ENCODE measurements around the gene CEMIP.

Gene CEMIP

DNA sequence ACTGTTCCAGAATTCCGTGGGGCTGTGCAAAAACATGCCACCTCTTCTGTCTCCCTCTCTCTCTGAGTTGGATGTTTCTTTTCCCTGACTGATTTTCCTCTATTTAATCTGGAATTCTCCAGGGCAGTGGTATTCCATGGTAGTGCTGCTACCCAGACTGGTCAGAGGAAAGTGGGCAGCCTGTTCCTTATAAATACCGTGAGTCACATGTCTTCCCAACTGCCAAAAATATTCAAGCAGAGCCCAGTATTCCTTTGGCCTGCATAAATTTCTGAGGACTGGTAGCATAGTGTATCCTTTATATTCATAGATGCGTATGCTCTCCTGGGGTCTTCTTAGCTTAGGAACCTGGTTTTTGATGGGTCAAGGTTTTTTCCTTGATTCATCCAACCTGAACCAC, 40.9 kb downstream of the CEMIP start:
- in situ Hi-C loops (cut with HindIII; ENCODE audit: low sequenced_read_pairs), result no loop called here

- in situ Hi-C loops (cut with HindIII; ENCODE audit: low sequenced_read_pairs), result no loop called here
Measured at GRCh38 chr15:80822256-80822655, 43.1 kb downstream of the CEMIP start.

DNA sequence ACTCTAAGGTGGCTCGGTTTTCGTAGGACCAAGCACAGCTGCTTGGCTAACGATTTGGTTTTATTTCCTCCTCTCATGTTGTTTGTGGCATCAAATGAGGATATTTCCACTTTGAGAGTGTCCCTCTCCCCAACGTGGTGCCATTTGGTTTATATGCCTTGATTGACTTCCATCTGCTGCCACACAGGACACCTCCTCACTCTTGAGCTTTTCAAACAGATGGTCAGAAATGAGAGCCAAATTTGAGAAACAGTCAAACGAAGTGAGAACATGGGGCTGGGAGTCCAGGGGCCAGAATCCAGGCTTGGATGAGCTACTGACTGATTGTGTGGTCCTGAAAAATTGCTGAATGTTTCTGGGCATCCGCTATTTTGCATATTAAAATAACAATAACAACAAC, 43.5 kb downstream of the CEMIP start:
- in situ Hi-C loops (cut with HindIII; ENCODE audit: low sequenced_read_pairs), result no loop called here

GRCh38 chr15:80823120-80823519, 44.0 kb downstream of the CEMIP start:
- in situ Hi-C loops (cut with HindIII; ENCODE audit: low sequenced_read_pairs), result no loop called here

GRCh38 chr15:80823995-80824394, 44.8 kb downstream of the CEMIP start:
- in situ Hi-C loops (cut with HindIII; ENCODE audit: low sequenced_read_pairs), result no loop called here

DNA sequence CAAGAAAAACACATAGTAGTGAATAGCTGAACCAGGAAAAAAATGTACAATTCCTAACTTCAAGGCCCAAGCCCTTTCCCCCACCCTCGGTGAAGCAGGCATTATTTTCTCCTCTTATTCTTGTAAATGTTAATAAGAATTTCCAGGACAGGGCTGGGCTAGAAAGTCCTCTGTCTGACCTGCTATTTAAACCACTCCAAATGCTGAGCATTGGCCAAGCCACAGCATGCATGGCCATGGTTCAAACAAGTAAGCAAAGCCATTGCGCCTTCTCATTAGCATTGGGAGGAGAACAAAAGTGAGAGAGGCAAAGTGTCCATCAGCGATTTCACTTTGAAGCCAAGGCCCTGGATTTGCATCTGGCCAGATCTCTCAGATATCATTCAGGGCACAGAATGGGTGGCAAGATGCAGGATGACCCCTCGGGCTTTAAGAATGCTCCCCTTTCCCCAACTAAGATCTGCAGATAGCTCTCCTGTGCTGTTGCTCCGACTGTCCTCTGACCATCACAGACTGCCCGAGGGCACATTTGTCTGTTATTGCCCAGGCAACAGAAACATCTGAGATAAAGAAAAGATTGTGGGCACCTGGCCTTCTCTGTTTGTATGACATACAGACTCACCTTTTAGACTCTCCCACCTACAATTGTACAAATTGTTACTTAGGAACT, 46.3 kb downstream of the CEMIP start:
- in situ Hi-C loops (cut with HindIII; ENCODE audit: low sequenced_read_pairs), result no loop called here

- in situ Hi-C loops (cut with HindIII; ENCODE audit: low sequenced_read_pairs), result no loop called here
Measured at GRCh38 chr15:80828796-80829195, 49.6 kb downstream of the CEMIP start.

DNA sequence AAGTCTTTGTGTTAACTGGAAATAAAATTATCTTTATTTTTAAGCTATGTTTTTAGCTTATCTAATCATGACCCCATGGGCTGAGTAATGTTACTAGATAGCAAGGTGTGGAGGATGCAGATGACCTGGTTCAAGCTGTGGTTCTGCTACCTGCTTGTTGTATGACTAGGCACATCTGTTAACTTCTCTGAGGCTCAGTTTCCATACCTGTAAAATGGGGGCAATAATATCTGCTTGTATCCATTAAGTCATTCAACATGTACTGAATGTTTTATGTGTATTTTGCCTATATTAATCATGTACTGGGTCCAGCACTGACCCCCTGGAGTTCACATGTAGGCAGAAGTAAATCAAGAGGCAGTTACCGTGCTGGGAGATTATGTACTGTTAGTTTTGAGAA, 51.5 kb downstream of the CEMIP start:
- in situ Hi-C loops (cut with HindIII; ENCODE audit: low sequenced_read_pairs), result no loop called here

GRCh38 chr15:80831192-80831591, 52.0 kb downstream of the CEMIP start:
- in situ Hi-C loops (cut with HindIII; ENCODE audit: low sequenced_read_pairs), result no loop called here

DNA sequence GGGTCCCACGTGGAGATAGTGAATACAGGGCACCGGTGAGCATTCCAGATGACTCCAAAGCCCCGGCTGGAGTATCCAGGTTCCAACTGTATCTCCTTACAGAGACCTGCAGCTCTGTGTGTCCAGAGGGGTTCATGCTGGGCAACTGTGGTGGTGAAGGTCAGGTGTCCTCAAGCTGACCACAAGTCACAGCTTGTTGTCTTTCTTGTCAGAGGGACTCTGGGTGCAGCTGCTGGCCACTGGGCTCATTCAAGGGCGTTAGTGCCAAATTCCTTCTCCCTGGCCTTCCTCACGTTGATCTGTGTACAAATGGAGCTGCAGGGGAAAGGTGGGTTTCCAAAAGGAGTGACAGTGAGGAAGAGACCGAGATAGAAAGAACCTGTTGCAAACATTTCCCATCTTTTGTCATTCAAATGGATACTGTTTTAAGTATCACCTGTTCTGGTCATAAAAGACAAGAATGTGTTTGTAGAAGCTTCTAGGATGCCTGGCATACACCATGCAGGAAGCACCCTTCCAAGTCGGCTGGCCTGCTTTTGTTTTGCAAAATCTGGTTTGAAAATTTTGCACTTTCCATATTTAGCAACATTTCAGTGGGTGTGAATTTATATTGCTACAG, 52.5 kb downstream of the CEMIP start:
- in situ Hi-C loops (cut with HindIII; ENCODE audit: low sequenced_read_pairs), result no loop called here

DNA sequence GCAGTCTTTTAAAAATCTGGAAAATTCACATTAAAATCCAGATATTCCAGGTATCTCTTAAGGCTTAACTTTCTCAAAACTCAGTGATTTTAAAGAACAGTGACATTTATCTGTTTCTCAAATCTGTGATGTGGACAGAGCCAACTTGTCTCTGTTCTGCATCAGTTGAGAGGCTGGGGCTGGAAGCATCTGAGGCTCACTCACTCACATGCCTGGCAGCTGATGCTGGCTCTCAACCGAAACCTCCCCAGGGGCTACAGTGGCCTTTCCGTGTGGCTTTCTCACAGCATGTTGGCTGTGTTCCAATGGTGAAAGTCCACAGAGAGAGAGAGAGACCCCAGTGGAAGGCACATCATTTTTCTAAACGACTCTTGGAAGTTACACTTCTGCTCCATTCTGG, 53.5 kb downstream of the CEMIP start:
- in situ Hi-C loops (cut with HindIII; ENCODE audit: low sequenced_read_pairs), result no loop called here

- in situ Hi-C loops (cut with HindIII; ENCODE audit: low sequenced_read_pairs), result no loop called here
Measured at GRCh38 chr15:80834402-80834801, 55.2 kb downstream of the CEMIP start.

DNA sequence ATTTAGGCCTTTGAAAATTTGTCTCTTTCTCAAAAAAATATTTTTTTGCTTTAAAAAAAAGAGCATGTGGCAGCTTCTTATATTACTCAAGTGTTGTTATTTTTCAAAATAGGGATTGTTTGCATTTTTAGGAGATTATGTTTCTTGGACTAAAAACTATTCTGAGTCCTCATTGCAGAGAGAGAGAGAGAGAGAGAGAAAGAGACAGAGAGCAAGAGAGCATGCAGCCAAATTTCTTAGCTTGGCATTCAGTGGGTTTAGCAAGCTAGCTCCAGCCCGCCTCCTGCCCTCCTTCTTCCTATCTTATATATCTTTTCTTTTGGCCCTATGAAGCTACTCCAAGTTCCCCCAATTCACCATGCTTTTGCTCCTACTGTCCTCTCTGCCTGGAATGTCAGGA, 55.7 kb downstream of the CEMIP start:
- in situ Hi-C loops (cut with HindIII; ENCODE audit: low sequenced_read_pairs), result no loop called here

GRCh38 chr15:80835336-80835735, 56.2 kb downstream of the CEMIP start:
- in situ Hi-C loops (cut with HindIII; ENCODE audit: low sequenced_read_pairs), result no loop called here

DNA sequence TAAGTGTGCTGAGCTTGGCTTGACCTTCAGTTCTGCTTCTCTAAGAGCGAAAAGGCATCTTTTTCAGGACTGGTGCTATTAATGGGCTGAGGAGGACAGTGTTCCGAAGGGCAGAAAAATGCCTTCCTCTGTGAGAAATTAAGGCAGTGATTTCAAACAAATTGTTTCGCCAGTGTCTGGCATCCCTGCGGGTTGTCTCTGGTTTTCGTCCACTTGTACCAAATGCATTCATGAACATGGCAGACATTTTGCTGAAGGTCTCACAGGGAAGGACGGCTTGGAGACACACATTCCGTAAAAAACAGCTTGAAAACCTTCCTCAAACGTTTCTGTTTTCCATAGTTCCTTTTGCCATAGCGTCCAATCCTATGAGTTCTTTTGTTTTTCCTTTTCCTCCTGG, 57.1 kb downstream of the CEMIP start:
- in situ Hi-C loops (cut with HindIII; ENCODE audit: low sequenced_read_pairs), result no loop called here

GRCh38 chr15:80837006-80837405, 57.8 kb downstream of the CEMIP start:
- in situ Hi-C loops (cut with HindIII; ENCODE audit: low sequenced_read_pairs), result no loop called here

GRCh38 chr15:80838012-80838411, 58.8 kb downstream of the CEMIP start:
- in situ Hi-C loops (cut with HindIII; ENCODE audit: low sequenced_read_pairs), result no loop called here

- in situ Hi-C loops (cut with HindIII; ENCODE audit: low sequenced_read_pairs), result no loop called here
Measured at GRCh38 chr15:80838666-80839065, 59.5 kb downstream of the CEMIP start.

- in situ Hi-C loops (cut with HindIII; ENCODE audit: low sequenced_read_pairs), result no loop called here
Measured at GRCh38 chr15:80839764-80840130, 60.6 kb downstream of the CEMIP start.

- in situ Hi-C loops (cut with HindIII; ENCODE audit: low sequenced_read_pairs), result no loop called here
Measured at GRCh38 chr15:80840182-80841130, 61.3 kb downstream of the CEMIP start.

GRCh38 chr15:80841541-80841940, 62.4 kb downstream of the CEMIP start:
- in situ Hi-C loops (cut with HindIII; ENCODE audit: low sequenced_read_pairs), result no loop called here

All from DLD1 (cell line).